Left lung (tissue), 10 donors: ENCODE measurements around the gene WNT10A. TPM values are rescaled to one million over a fixed set of nuclear protein-coding genes. Genes with fewer than 3 reads are reported as not detected.

ENCODE experiments used
- ATAC-seq: fragments of 200-7000 bp; cut with Tn5 transposase; one replicate; pipeline ENCODE4 v1.9.1; 2020; ENCODE audit warnings: moderate library complexity
- DNase-seq, 4 donors: peaks; one replicate each; pipeline ENCODE4 v3.0.0-alpha.2; 2013 to 2020
- H3K27ac ChIP-seq, 2 donors: fragments of 200-600 bp; sonication (generic) in 1 of 2; one replicate each; pipeline versions ENCODE4 v1.5.0 to v1.8.0; 2020 to 2021
- H3K27me3 ChIP-seq, 2 donors: fragments of 200-600 bp; sonication (generic) in 1 of 2; one replicate each; pipeline versions ENCODE4 v1.5.0 to v1.8.0; 2020 to 2021
- H3K36me3 ChIP-seq, 2 donors: fragments of 200-600 bp; sonication (generic) in 1 of 2; one replicate each; pipeline versions ENCODE4 v1.5.0 to v1.8.0; 2020 to 2021
- H3K4me1 ChIP-seq, 2 donors: fragments of 200-600 bp; one replicate each; pipeline ENCODE4 v1.8.0; 2021
- H3K4me3 ChIP-seq, 2 donors: fragments of 200-600 bp; sonication (generic) in 1 of 2; one replicate each; pipeline versions ENCODE4 v1.5.0 to v1.8.0; 2020 to 2021; ENCODE audit warnings: mild to moderate bottlenecking in 1 of 2
- H3K9me3 ChIP-seq, 2 donors: fragments of 200-600 bp; sonication (generic) in 1 of 2; one replicate each; pipeline versions ENCODE4 v1.5.0 to v1.8.0; 2020 to 2021
- CTCF ChIP-seq, 2 donors: fragments of 200-600 bp; sonication (generic) in 1 of 2; IDR thresholded peaks; one replicate each; pipeline versions ENCODE4 v1.5.0 to v1.8.0; 2021; ENCODE audit warnings: antibody characterized with exemption in 2 of 2
- intact Hi-C, 2 donors: fragments of 100-400 bp; cut with DNase I; formaldehyde crosslinking; loops; one replicate each; pipeline versions ENCODE4 v1.11.2 to v1.14.2; 2022
- polyA plus RNA-seq, 6 donors: library from polyadenylated mRNA; unstranded; fragments of 120-200 nt; gene quantifications; one replicate each; pipeline ENCODE4 v1.2.1, GENCODE V29; 2013; ENCODE audit not compliant: insufficient read length in 6 of 6
- total RNA-seq, 2 donors: library from RNA; stranded (reverse); fragmentation: NEBNext Ultra II Directional; extraction: Animal tissue kit (Norgen Biotek cat#: 25700); gene quantifications; one replicate each; pipeline ENCODE4 v1.2.1, GENCODE V29; 2021
- donor health status: DM: no; HTN: yes; CAD: no.
- donor health status: DM: no; HTN: no; CAD: no.

WNT10A gene
- total and polyA plus RNA-seq, 8 donors, result 0.17 to 1.1 (median 0.38) TPM; not detected in 1

- intact Hi-C loops, result no loop called here
- Histone ChIP-seq H3K4me1 (peaks cover 0 to 29% of the 10 kb centered on the region in 2 donors), H3K27me3 (peaks cover 62 to 100% of the 10 kb centered on the region in 2 donors), H3K9me3 (no peaks in the 10 kb centered on the region), H3K4me3 (no peak overlapping the region), H3K36me3 (no peaks in the 10 kb centered on the region), H3K27ac (no peak overlapping the region)
- TF ChIP-seq CTCF (IDR thresholded peaks at IDR 0.05), result no peak
- DNase-seq (no peak), ATAC-seq (no peak)
Observed at GRCh38 chr2:218872645-218873358, 7.8 kb upstream of the WNT10A start.

DNA sequence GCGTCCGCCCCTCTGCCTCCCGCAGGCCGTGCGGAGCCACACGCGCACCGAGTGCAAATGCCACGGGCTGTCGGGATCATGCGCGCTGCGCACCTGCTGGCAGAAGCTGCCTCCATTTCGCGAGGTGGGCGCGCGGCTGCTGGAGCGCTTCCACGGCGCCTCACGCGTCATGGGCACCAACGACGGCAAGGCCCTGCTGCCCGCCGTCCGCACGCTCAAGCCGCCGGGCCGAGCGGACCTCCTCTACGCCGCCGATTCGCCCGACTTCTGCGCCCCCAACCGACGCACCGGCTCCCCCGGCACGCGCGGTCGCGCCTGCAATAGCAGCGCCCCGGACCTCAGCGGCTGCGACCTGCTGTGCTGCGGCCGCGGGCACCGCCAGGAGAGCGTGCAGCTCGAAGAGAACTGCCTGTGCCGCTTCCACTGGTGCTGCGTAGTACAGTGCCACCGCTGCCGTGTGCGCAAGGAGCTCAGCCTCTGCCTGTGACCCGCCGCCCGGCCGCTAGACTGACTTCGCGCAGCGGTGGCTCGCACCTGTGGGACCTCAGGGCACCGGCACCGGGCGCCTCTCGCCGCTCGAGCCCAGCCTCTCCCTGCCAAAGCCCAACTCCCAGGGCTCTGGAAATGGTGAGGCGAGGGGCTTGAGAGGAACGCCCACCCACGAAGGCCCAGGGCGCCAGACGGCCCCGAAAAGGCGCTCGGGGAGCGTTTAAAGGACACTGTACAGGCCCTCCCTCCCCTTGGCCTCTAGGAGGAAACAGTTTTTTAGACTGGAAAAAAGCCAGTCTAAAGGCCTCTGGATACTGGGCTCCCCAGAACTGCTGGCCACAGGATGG is 7.1 kb upstream of the WNT10A start:
- no peak for TF ChIP-seq CTCF (IDR thresholded peaks at IDR 0.05)
- Histone ChIP-seq H3K9me3 (no peaks in the 10 kb centered on the region), H3K27ac (no peak overlapping the region), H3K36me3 (no peaks in the 10 kb centered on the region), H3K4me3 (no peak overlapping the region), H3K4me1 (peaks cover 0 to 29% of the 10 kb centered on the region in 2 donors), H3K27me3 (peaks cover 62 to 100% of the 10 kb centered on the region in 2 donors)
- no peak for ATAC-seq
- no peak for DNase-seq
- intact Hi-C loops, result no loop called here

DNA sequence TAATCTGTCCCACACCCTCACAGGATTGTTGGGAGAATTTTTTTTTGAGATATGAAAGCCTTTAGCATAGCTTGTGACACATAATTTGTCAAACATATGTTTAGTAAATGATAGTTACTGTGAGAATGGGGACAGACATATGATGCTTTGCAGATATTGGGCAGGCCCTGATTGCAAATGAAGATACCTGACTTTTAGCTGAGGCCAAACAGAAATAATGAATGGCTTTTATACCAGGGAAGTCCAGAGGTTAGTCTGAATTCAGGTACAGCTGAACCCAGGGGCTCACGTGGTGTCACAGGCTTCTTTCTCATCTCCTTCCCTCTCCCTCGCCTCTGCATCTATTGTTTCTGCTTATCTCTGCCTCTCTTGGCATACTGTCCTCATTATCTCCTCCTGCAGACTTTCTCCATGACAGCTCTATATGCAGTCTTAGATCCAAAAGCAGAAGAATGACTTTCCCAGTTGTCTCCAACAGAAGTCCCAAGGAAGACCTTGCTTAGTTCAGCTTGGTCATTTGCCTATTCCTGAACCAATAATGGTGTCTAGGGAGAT is 4.9 kb upstream of the WNT10A start:
- DNase-seq, result no peak
- H3K9me3 ChIP-seq, result no peaks in the 10 kb centered on the region
- H3K27ac ChIP-seq, result no peak overlapping the region
- intact Hi-C loops, result no loop called here
- ATAC-seq, result no peak
- H3K4me1 ChIP-seq, result peaks cover 9 to 36% of the 10 kb centered on the region in 2 donors
- no peak for TF ChIP-seq CTCF (IDR thresholded peaks at IDR 0.05)
- H3K4me3 ChIP-seq, result no peak overlapping the region
- peaks cover 71 to 100% of the 10 kb centered on the region in 2 donors for H3K27me3 ChIP-seq
- H3K36me3 ChIP-seq, result no peaks in the 10 kb centered on the region

DNA sequence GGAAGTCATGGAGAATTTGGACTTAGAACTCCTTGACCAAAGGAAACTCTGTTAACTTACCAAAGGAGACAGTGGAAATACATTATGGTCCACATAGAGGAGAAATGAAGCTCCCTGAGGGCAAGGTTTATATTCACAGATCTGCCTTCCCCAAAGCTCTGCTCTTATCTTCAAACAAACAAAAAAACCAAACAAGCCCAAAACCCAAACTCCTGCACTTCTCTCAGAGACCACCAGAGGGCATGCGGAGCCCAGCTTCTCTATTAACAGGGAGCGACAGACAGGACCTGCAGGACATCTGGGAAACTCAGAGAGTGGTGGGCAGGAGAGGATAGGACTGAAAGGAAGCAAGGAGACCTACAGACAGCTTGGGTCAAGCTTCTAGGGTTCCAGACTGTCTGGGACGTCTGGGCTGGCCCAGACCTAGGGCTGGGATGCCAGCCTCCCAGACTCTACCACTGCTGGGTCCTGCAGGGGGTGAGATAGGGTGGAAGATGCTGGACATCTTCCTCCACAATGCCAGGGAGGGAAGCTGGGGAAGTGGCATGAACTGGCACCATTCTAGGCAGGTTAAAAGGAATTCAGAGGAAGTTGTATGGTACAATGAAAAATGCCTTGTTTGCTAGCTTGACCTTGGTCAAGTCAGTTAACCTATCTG is 4.0 kb upstream of the WNT10A start:
- peaks cover 71 to 100% of the 10 kb centered on the region in 2 donors for H3K27me3 ChIP-seq
- H3K4me3 ChIP-seq, result no peak overlapping the region
- intact Hi-C loops, result no loop called here
- ATAC-seq (peak; percentile 74), DNase-seq (peak in 2 of 4 donors; percentile 65 to 79)
- peak; percentile 92 to 94 for TF ChIP-seq CTCF (IDR thresholded peaks at IDR 0.05)
- no peaks in the 10 kb centered on the region for H3K9me3 ChIP-seq
- H3K36me3 ChIP-seq, result no peaks in the 10 kb centered on the region
- H3K27ac ChIP-seq, result no peak overlapping the region
- peaks cover 9 to 29% of the 10 kb centered on the region in 2 donors for H3K4me1 ChIP-seq
